ENCODE data around the gene MEI4.

The MEI4 gene

DNA sequence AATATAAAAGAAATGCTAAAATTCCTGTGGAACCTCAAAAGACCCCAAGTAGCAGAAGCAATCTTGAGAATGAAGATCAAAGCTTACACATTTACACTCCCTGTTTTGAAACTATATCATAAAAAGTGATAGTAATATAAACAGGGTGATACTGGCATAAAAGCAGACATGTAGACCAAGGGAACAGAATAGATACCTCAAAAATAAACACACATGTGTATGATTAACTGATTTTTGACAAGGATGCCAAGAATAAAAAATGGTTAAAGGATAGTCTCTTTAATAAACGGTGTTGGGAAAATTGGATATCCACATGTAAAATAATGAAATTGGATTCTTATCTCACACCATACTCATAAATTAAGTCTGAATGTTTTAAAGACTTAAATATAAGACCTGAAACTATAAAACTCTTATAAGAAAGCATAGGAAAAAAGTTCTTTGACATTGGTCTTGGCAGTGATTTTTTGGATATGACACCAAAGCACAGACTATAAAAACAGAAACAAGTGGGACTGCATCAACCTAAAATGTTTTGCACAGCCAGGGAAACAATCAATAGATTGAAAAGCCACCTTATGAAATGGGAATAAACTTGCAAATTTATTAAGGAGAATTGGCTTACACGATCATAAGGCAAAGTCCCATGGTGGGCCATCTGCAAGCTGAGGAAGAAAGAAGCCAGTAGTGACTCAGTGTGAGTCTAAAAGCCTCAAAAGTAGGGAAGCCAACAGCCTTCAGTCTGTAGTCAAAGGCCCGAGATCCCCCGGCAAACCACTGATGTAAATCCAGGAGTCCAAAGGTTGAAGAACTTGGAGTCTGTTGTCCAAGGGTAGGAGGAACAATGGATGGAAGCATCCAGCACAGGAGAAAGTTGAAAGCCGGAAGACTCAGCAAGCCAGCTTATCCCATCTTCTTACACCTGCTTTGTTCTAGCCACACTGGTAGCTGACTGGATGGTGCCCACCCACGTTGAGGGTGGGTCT is 144.3 kb downstream of the MEI4 start:
- H3K27me3 ChIP-seq (ENCODE audit: control insufficient read depth in 1 of 2, insufficient read depth in 1 of 2, low read length in 2 of 2), result no peaks in the 10 kb centered on the region
- no peak overlapping the region for H3K4me3 ChIP-seq (ENCODE audit: insufficient read depth in 1 of 2, low read depth in 1 of 2, low read length in 2 of 2)
- H3K27ac ChIP-seq (ENCODE audit: low read length, poor library complexity, severe bottlenecking), result no peak overlapping the region
- H4K8ac ChIP-seq (ENCODE audit: low read length), result no peak overlapping the region
- H2BK120ac ChIP-seq (ENCODE audit: low read depth, low read length), result no peak overlapping the region
- no peak overlapping the region for H2AFZ ChIP-seq (ENCODE audit: low read depth, low read length)
- no peak for DNase-seq
- H3K9me3 ChIP-seq (ENCODE audit: control insufficient read depth, low read length), result peaks cover 13% of the 10 kb centered on the region
- H2AK5ac ChIP-seq (ENCODE audit: low read length, severe bottlenecking), result no peak overlapping the region
- H2BK15ac ChIP-seq (ENCODE audit: low read depth, poor library complexity, severe bottlenecking), result no peak overlapping the region
- H2BK12ac ChIP-seq (ENCODE audit: low read length in 2 of 2), result no peak overlapping the region
- WGBS, result 83% methylated on average over 5 of the region's 6 CpGs
- H4K91ac ChIP-seq (ENCODE audit: low read length), result no peak overlapping the region
- H3K4ac ChIP-seq (ENCODE audit: low read depth in 1 of 2, low read length in 2 of 2), result no peak overlapping the region
- H3K23ac ChIP-seq (ENCODE audit: low read length in 2 of 2), result no peak overlapping the region
- no peak overlapping the region for H3K18ac ChIP-seq (ENCODE audit: low read depth in 1 of 2, low read length in 2 of 2)
- H3K36me3 ChIP-seq (ENCODE audit: control insufficient read depth in 1 of 2, insufficient read depth in 2 of 2, low read depth in 1 of 2, low read length in 2 of 2), result no peaks in the 10 kb centered on the region
- H3K79me1 ChIP-seq (replicated peaks; ENCODE audit: low read length, poor library complexity, severe bottlenecking), result no peaks in the 10 kb centered on the region
- no peak overlapping the region for H3K9ac ChIP-seq (ENCODE audit: low read length)
- H3K4me1 ChIP-seq (ENCODE audit: control insufficient read depth, insufficient read depth, low read depth, low read length), result no peaks in the 10 kb centered on the region
- no peak overlapping the region for H3K14ac ChIP-seq (ENCODE audit: low read length in 2 of 2)
- H3K4me2 ChIP-seq (ENCODE audit: low read length, poor library complexity, severe bottlenecking), result no peak overlapping the region
- no peak overlapping the region for H2BK5ac ChIP-seq (ENCODE audit: low read depth, low read length, poor library complexity, severe bottlenecking)

- no peaks in the 10 kb centered on the region for H3K4me1 ChIP-seq (ENCODE audit: control insufficient read depth, insufficient read depth, low read depth, low read length)
- H2BK120ac ChIP-seq (ENCODE audit: low read depth, low read length), result no peak overlapping the region
- H3K14ac ChIP-seq (ENCODE audit: low read length in 2 of 2), result no peak overlapping the region
- H4K91ac ChIP-seq (ENCODE audit: low read length), result no peak overlapping the region
- no peak overlapping the region for H3K18ac ChIP-seq (ENCODE audit: low read depth in 1 of 2, low read length in 2 of 2)
- H3K4me2 ChIP-seq (ENCODE audit: low read length, poor library complexity, severe bottlenecking), result no peak overlapping the region
- H4K8ac ChIP-seq (ENCODE audit: low read length), result no peak overlapping the region
- H3K27me3 ChIP-seq (ENCODE audit: control insufficient read depth in 1 of 2, insufficient read depth in 1 of 2, low read length in 2 of 2), result no peaks in the 10 kb centered on the region
- H2BK15ac ChIP-seq (ENCODE audit: low read depth, poor library complexity, severe bottlenecking), result no peak overlapping the region
- H3K4ac ChIP-seq (ENCODE audit: low read depth in 1 of 2, low read length in 2 of 2), result no peak overlapping the region
- WGBS, result no CpG with 5 or more reads among the region's 1 CpG
- no peak overlapping the region for H2BK12ac ChIP-seq (ENCODE audit: low read length in 2 of 2)
- no peak overlapping the region for H2AFZ ChIP-seq (ENCODE audit: low read depth, low read length)
- H3K36me3 ChIP-seq (ENCODE audit: control insufficient read depth in 1 of 2, insufficient read depth in 2 of 2, low read depth in 1 of 2, low read length in 2 of 2), result no peaks in the 10 kb centered on the region
- no peaks in the 10 kb centered on the region for H3K9me3 ChIP-seq (ENCODE audit: control insufficient read depth, low read length)
- H3K4me3 ChIP-seq (ENCODE audit: insufficient read depth in 1 of 2, low read depth in 1 of 2, low read length in 2 of 2), result no peak overlapping the region
- H2AK5ac ChIP-seq (ENCODE audit: low read length, severe bottlenecking), result no peak overlapping the region
- no peak overlapping the region for H3K23ac ChIP-seq (ENCODE audit: low read length in 2 of 2)
- H2BK5ac ChIP-seq (ENCODE audit: low read depth, low read length, poor library complexity, severe bottlenecking), result no peak overlapping the region
- H3K79me1 ChIP-seq (replicated peaks; ENCODE audit: low read length, poor library complexity, severe bottlenecking), result no peaks in the 10 kb centered on the region
- no peak overlapping the region for H3K9ac ChIP-seq (ENCODE audit: low read length)
- no peak for DNase-seq
- H3K27ac ChIP-seq (ENCODE audit: low read length, poor library complexity, severe bottlenecking), result no peak overlapping the region
Measured at GRCh38 chr6:77812304-77812703, 159.5 kb downstream of the MEI4 start.

- H3K9me3 ChIP-seq (ENCODE audit: control insufficient read depth, low read length), result no peaks in the 10 kb centered on the region
- no peak overlapping the region for H3K4ac ChIP-seq (ENCODE audit: low read depth in 1 of 2, low read length in 2 of 2)
- WGBS, result 71% methylated on average over 1 of the region's 1 CpG
Measured at GRCh38 chr6:77813090-77813489, 160.3 kb downstream of the MEI4 start.

GRCh38 chr6:77814119-77814518 is 161.3 kb downstream of the MEI4 start:
- H3K9ac ChIP-seq (ENCODE audit: low read length), result no peak overlapping the region
- H4K8ac ChIP-seq (ENCODE audit: low read length), result no peak overlapping the region
- DNase-seq, result no peak
- no peaks in the 10 kb centered on the region for H3K9me3 ChIP-seq (ENCODE audit: control insufficient read depth, low read length)
- no peaks in the 10 kb centered on the region for H3K27me3 ChIP-seq (ENCODE audit: control insufficient read depth in 1 of 2, insufficient read depth in 1 of 2, low read length in 2 of 2)
- no peaks in the 10 kb centered on the region for H3K36me3 ChIP-seq (ENCODE audit: control insufficient read depth in 1 of 2, insufficient read depth in 2 of 2, low read depth in 1 of 2, low read length in 2 of 2)
- H3K4ac ChIP-seq (ENCODE audit: low read depth in 1 of 2, low read length in 2 of 2), result no peak overlapping the region
- no peak overlapping the region for H4K91ac ChIP-seq (ENCODE audit: low read length)
- no peak overlapping the region for H3K18ac ChIP-seq (ENCODE audit: low read depth in 1 of 2, low read length in 2 of 2)
- H3K79me1 ChIP-seq (replicated peaks; ENCODE audit: low read length, poor library complexity, severe bottlenecking), result no peaks in the 10 kb centered on the region
- no peak overlapping the region for H2BK12ac ChIP-seq (ENCODE audit: low read length in 2 of 2)
- H3K4me1 ChIP-seq (ENCODE audit: control insufficient read depth, insufficient read depth, low read depth, low read length), result no peaks in the 10 kb centered on the region
- no peak overlapping the region for H2AFZ ChIP-seq (ENCODE audit: low read depth, low read length)
- no peak overlapping the region for H3K27ac ChIP-seq (ENCODE audit: low read length, poor library complexity, severe bottlenecking)
- no peak overlapping the region for H2BK5ac ChIP-seq (ENCODE audit: low read depth, low read length, poor library complexity, severe bottlenecking)
- H3K14ac ChIP-seq (ENCODE audit: low read length in 2 of 2), result no peak overlapping the region
- no peak overlapping the region for H2BK120ac ChIP-seq (ENCODE audit: low read depth, low read length)
- no peak overlapping the region for H2AK5ac ChIP-seq (ENCODE audit: low read length, severe bottlenecking)
- H3K23ac ChIP-seq (ENCODE audit: low read length in 2 of 2), result no peak overlapping the region
- no peak overlapping the region for H3K4me2 ChIP-seq (ENCODE audit: low read length, poor library complexity, severe bottlenecking)
- no peak overlapping the region for H2BK15ac ChIP-seq (ENCODE audit: low read depth, poor library complexity, severe bottlenecking)
- WGBS, result 100% methylated on average over 1 of the region's 1 CpG
- H3K4me3 ChIP-seq (ENCODE audit: insufficient read depth in 1 of 2, low read depth in 1 of 2, low read length in 2 of 2), result no peak overlapping the region

More at GRCh38 chr6:77813090-77813489, 160.3 kb downstream of the MEI4 start:
- no peaks in the 10 kb centered on the region for H3K27me3 ChIP-seq (ENCODE audit: control insufficient read depth in 1 of 2, insufficient read depth in 1 of 2, low read length in 2 of 2)
- H2BK15ac ChIP-seq (ENCODE audit: low read depth, poor library complexity, severe bottlenecking), result no peak overlapping the region
- no peak overlapping the region for H3K4me3 ChIP-seq (ENCODE audit: insufficient read depth in 1 of 2, low read depth in 1 of 2, low read length in 2 of 2)
- H4K8ac ChIP-seq (ENCODE audit: low read length), result no peak overlapping the region
- H2AFZ ChIP-seq (ENCODE audit: low read depth, low read length), result no peak overlapping the region
- no peak overlapping the region for H3K4me2 ChIP-seq (ENCODE audit: low read length, poor library complexity, severe bottlenecking)
- no peak overlapping the region for H4K91ac ChIP-seq (ENCODE audit: low read length)
- no peak overlapping the region for H3K9ac ChIP-seq (ENCODE audit: low read length)
- H3K18ac ChIP-seq (ENCODE audit: low read depth in 1 of 2, low read length in 2 of 2), result no peak overlapping the region
- H3K79me1 ChIP-seq (replicated peaks; ENCODE audit: low read length, poor library complexity, severe bottlenecking), result no peaks in the 10 kb centered on the region
- H2BK120ac ChIP-seq (ENCODE audit: low read depth, low read length), result no peak overlapping the region
- H3K23ac ChIP-seq (ENCODE audit: low read length in 2 of 2), result no peak overlapping the region
- no peak overlapping the region for H2BK12ac ChIP-seq (ENCODE audit: low read length in 2 of 2)
- no peaks in the 10 kb centered on the region for H3K36me3 ChIP-seq (ENCODE audit: control insufficient read depth in 1 of 2, insufficient read depth in 2 of 2, low read depth in 1 of 2, low read length in 2 of 2)
- H2AK5ac ChIP-seq (ENCODE audit: low read length, severe bottlenecking), result no peak overlapping the region
- no peak overlapping the region for H3K27ac ChIP-seq (ENCODE audit: low read length, poor library complexity, severe bottlenecking)
- no peak overlapping the region for H2BK5ac ChIP-seq (ENCODE audit: low read depth, low read length, poor library complexity, severe bottlenecking)
- no peak for DNase-seq
- H3K14ac ChIP-seq (ENCODE audit: low read length in 2 of 2), result no peak overlapping the region
- no peaks in the 10 kb centered on the region for H3K4me1 ChIP-seq (ENCODE audit: control insufficient read depth, insufficient read depth, low read depth, low read length)

Data from mesenchymal stem cell (in vitro differentiated cells and primary cell).